Mesenchymal stem cell (in vitro differentiated cells and primary cell): Measurements from ENCODE around the gene FOXL2.

Experiments
- DNase-seq: peaks from one replicate; pipeline ENCODE4 v3.0.0-alpha.2; 2013
- H2AFZ ChIP-seq: one replicate; pipeline ENCODE4 v1.6.1; 2013; ENCODE audit warnings: low read depth, mild to moderate bottlenecking, control low read depth, inconsistent platforms, low read length, moderate library complexity
- H2AK5ac ChIP-seq: 2 replicates; pipeline ENCODE4 v1.6.1; 2013; ENCODE audit warnings: low read length, moderate library complexity, mild to moderate bottlenecking, inconsistent platforms; ENCODE audit not compliant: severe bottlenecking
- H2BK120ac ChIP-seq: one replicate; pipeline ENCODE4 v1.6.1; 2013; ENCODE audit warnings: low read depth, mild to moderate bottlenecking, inconsistent platforms, low read length, moderate library complexity
- H2BK12ac ChIP-seq, 2 experiments: one replicate each; pipeline ENCODE4 v1.6.1; 2013; ENCODE audit warnings: inconsistent platforms in 2 of 2, low read length in 2 of 2, mild to moderate bottlenecking in 2 of 2, moderate library complexity in 2 of 2, control low read depth in 1 of 2
- H2BK15ac ChIP-seq: one replicate; pipeline ENCODE4 v1.6.1; 2013; ENCODE audit warnings: mild to moderate bottlenecking, low read depth, inconsistent platforms; ENCODE audit not compliant: poor library complexity, severe bottlenecking
- H2BK5ac ChIP-seq: 2 replicates; pipeline ENCODE4 v1.6.1; 2013; ENCODE audit warnings: low read depth, mild to moderate bottlenecking, low read length, control low read depth, inconsistent platforms; ENCODE audit not compliant: poor library complexity, severe bottlenecking
- H3K14ac ChIP-seq, 2 experiments: one replicate each; pipeline ENCODE4 v1.6.1; 2013; ENCODE audit warnings: inconsistent platforms in 2 of 2, low read length in 2 of 2, control low read depth in 1 of 2, mild to moderate bottlenecking in 1 of 2, moderate library complexity in 1 of 2
- H3K18ac ChIP-seq, 2 experiments: one replicate each; pipeline ENCODE4 v1.6.1; 2013; ENCODE audit warnings: inconsistent platforms in 2 of 2, low read length in 2 of 2, control low read depth in 1 of 2, low read depth in 1 of 2, mild to moderate bottlenecking in 1 of 2
- H3K23ac ChIP-seq, 2 experiments: one replicate each; pipeline ENCODE4 v1.6.1; 2013; ENCODE audit warnings: inconsistent platforms in 2 of 2, low read length in 2 of 2, mild to moderate bottlenecking in 2 of 2, moderate library complexity in 2 of 2, control low read depth in 1 of 2
- H3K27ac ChIP-seq: 2 replicates; pipeline ENCODE4 v1.5.1; 2013; ENCODE audit warnings: mild to moderate bottlenecking, moderate library complexity, low read length, control low read depth, inconsistent platforms; ENCODE audit not compliant: poor library complexity, severe bottlenecking
- H3K27me3 ChIP-seq, 2 experiments: 2 replicates each; pipeline versions ENCODE4 v1.6.1 to v1.7.0; 2013; ENCODE audit warnings: low read length in 2 of 2, mild to moderate bottlenecking in 2 of 2, moderate library complexity in 2 of 2, control low read depth in 1 of 2, inconsistent platforms in 1 of 2; ENCODE audit not compliant: control insufficient read depth in 1 of 2, insufficient read depth in 1 of 2
- H3K36me3 ChIP-seq, 2 experiments: 2 replicates each; pipeline versions ENCODE4 v1.6.1 to v1.7.0; 2013; ENCODE audit warnings: low read length in 2 of 2, control low read depth in 1 of 2, inconsistent platforms in 1 of 2, low read depth in 1 of 2, mild to moderate bottlenecking in 1 of 2; ENCODE audit not compliant: insufficient read depth in 2 of 2, control insufficient read depth in 1 of 2
- H3K4ac ChIP-seq, 2 experiments: one replicate each; pipeline ENCODE4 v1.6.1; 2013; ENCODE audit warnings: inconsistent platforms in 2 of 2, low read length in 2 of 2, mild to moderate bottlenecking in 2 of 2, moderate library complexity in 2 of 2, control low read depth in 1 of 2, low read depth in 1 of 2
- H3K4me1 ChIP-seq: 2 replicates; pipeline ENCODE4 v1.6.1; 2013; ENCODE audit warnings: low read depth, low read length, control low read depth; ENCODE audit not compliant: control insufficient read depth, insufficient read depth
- H3K4me2 ChIP-seq: 2 replicates; pipeline ENCODE4 v1.6.1; 2013; ENCODE audit warnings: low read length, mild to moderate bottlenecking, inconsistent platforms; ENCODE audit not compliant: poor library complexity, severe bottlenecking
- H3K4me3 ChIP-seq, 2 experiments: 2 replicates each; pipeline versions ENCODE4 v1.5.1 to v1.7.0; 2013; ENCODE audit warnings: low read length in 2 of 2, mild to moderate bottlenecking in 2 of 2, control low read depth in 1 of 2, low read depth in 1 of 2; ENCODE audit not compliant: insufficient read depth in 1 of 2
- H3K79me1 ChIP-seq: replicated peaks from 2 replicates; pipeline ENCODE4 v1.6.1; 2013; ENCODE audit warnings: mild to moderate bottlenecking, control low read depth, low read length, inconsistent platforms; ENCODE audit not compliant: poor library complexity, severe bottlenecking
- H3K9ac ChIP-seq: 2 replicates; pipeline ENCODE4 v1.7.0; 2013; ENCODE audit warnings: mild to moderate bottlenecking, low read length, moderate library complexity
- H3K9me3 ChIP-seq: 2 replicates; pipeline ENCODE4 v1.7.0; 2013; ENCODE audit warnings: mild to moderate bottlenecking, low read length; ENCODE audit not compliant: control insufficient read depth
- H4K8ac ChIP-seq: one replicate; pipeline ENCODE4 v1.6.1; 2013; ENCODE audit warnings: inconsistent platforms, mild to moderate bottlenecking, low read length, moderate library complexity
- H4K91ac ChIP-seq: one replicate; pipeline ENCODE4 v1.6.1; 2013; ENCODE audit warnings: mild to moderate bottlenecking, low read length, inconsistent platforms
- WGBS: methylation state at CpG from one replicate; pipeline ENCODE4 v1.1.7; 2013; ENCODE audit warnings: mixed read lengths; 5-methylcytosine and 5-hydroxymethylcytosine counted together

FOXL2 gene

GRCh38 chr3:138899351-138899991, 47.5 kb downstream of the FOXL2 start:
- H3K14ac ChIP-seq, result no peak overlapping the region
- H3K18ac ChIP-seq, result no peak overlapping the region
- H2BK120ac ChIP-seq, result no peak overlapping the region
- H2BK15ac ChIP-seq, result no peak overlapping the region
- H2AK5ac ChIP-seq, result no peak overlapping the region
- H3K23ac ChIP-seq, result no peak overlapping the region
- no peak overlapping the region for H2BK12ac ChIP-seq
- no peak overlapping the region for H3K4ac ChIP-seq
- H3K4me3 ChIP-seq, result no peak overlapping the region
- H4K91ac ChIP-seq, result no peak overlapping the region
- H3K4me2 ChIP-seq, result no peak overlapping the region
- no peaks in the 10 kb centered on the region for H3K9me3 ChIP-seq
- no peak overlapping the region for H3K9ac ChIP-seq
- DNase-seq, result no peak
- 73% methylated on average over 5 of the region's 5 CpGs for WGBS
- no peaks in the 10 kb centered on the region for H3K27me3 ChIP-seq
- no peak overlapping the region for H3K27ac ChIP-seq
- no peak overlapping the region for H2AFZ ChIP-seq
- H4K8ac ChIP-seq, result no peak overlapping the region
- no peaks in the 10 kb centered on the region for H3K79me1 ChIP-seq
- H3K4me1 ChIP-seq, result peaks cover 4% of the 10 kb centered on the region
- no peaks in the 10 kb centered on the region for H3K36me3 ChIP-seq
- H2BK5ac ChIP-seq, result no peak overlapping the region

GRCh38 chr3:138898708-138899107, 48.2 kb downstream of the FOXL2 start:
- Histone ChIP-seq H3K4ac (no peak overlapping the region), H3K36me3 (no peaks in the 10 kb centered on the region), H3K4me3 (no peak overlapping the region), H2AK5ac (no peak overlapping the region), H2BK120ac (no peak overlapping the region), H2AFZ (no peak overlapping the region), H3K27ac (no peak overlapping the region), H3K18ac (no peak overlapping the region), H3K4me1 (peaks cover 4% of the 10 kb centered on the region), H3K14ac (no peak overlapping the region), H3K27me3 (no peaks in the 10 kb centered on the region), H3K4me2 (no peak overlapping the region), H2BK12ac (no peak overlapping the region), H3K9ac (no peak overlapping the region), H3K23ac (no peak overlapping the region), H4K91ac (no peak overlapping the region), H3K9me3 (no peaks in the 10 kb centered on the region), H2BK5ac (no peak overlapping the region), H3K79me1 (no peaks in the 10 kb centered on the region), H4K8ac (no peak overlapping the region), H2BK15ac (no peak overlapping the region)
- DNase-seq, result no peak

- no CpG with 5 or more reads among the region's 1 CpG for WGBS
- H4K8ac ChIP-seq, result no peak overlapping the region
- H3K9ac ChIP-seq, result no peak overlapping the region
- H2BK120ac ChIP-seq, result no peak overlapping the region
- no peaks in the 10 kb centered on the region for H3K9me3 ChIP-seq
- no peak overlapping the region for H2BK12ac ChIP-seq
- H3K4me3 ChIP-seq, result no peak overlapping the region
- no peaks in the 10 kb centered on the region for H3K27me3 ChIP-seq
- DNase-seq, result no peak
- no peak overlapping the region for H2AK5ac ChIP-seq
- H2BK15ac ChIP-seq, result no peak overlapping the region
- H3K79me1 ChIP-seq, result no peaks in the 10 kb centered on the region
- no peak overlapping the region for H3K18ac ChIP-seq
- H3K36me3 ChIP-seq, result no peaks in the 10 kb centered on the region
- H4K91ac ChIP-seq, result no peak overlapping the region
- no peak overlapping the region for H2AFZ ChIP-seq
- no peak overlapping the region for H3K27ac ChIP-seq
- H3K23ac ChIP-seq, result no peak overlapping the region
- H3K4me2 ChIP-seq, result no peak overlapping the region
- no peak overlapping the region for H2BK5ac ChIP-seq
- H3K14ac ChIP-seq, result no peak overlapping the region
- H3K4me1 ChIP-seq, result peaks cover 4% of the 10 kb centered on the region
- no peak overlapping the region for H3K4ac ChIP-seq
Measured at GRCh38 chr3:138898301-138898700, 48.6 kb downstream of the FOXL2 start.
